Hematopoietic multipotent progenitor cell (in vitro differentiated cells): ENCODE measurements around the gene PCP4. TPM values are rescaled to one million over a fixed set of nuclear protein-coding genes. Genes with fewer than 3 reads are reported as not detected.

ENCODE experiments used
- DNase-seq, 3 donors: peaks; one replicate each; pipeline ENCODE4 v3.0.0-alpha.2; 2011 to 2015; ENCODE audit warnings: low read depth in 2 of 3, low spot score in 2 of 3
- total RNA-seq: library from RNA; depleted of rRNA; stranded (reverse); fragments of >200 nt; gene quantifications from one replicate; pipeline ENCODE4 v1.2.3, GENCODE V29; 2012

The PCP4 gene
- total RNA-seq, 1 donor: not detected

DNA sequence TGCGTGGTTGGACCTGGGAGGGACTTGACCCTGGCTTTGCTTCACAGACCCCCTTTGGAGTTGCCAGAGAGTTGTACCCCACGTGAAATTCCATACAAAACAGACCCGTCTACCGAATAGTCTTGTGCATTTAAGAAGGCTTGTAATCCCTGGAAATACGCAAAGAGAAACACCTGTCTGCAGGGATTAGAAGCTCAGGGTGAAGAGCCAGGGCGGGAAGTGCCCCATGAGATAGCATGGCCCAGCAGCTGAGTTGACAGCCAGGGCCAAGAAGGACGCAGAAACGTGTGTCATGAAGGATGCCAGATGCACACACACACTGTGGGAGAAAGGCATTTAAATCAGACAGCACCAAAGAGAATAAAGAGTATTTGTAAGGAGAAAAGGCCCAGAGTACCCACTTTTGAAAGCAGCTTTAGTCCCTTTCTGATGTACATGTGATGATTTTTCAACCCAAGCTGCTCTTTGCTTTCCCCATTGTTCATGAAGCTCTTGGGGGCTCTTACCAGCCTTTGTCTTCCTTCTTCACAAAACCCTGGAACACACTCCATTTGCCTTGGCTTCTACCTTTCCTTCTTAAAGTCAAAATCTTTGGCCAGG lies 46.6 kb downstream of the PCP4 start:
- DNase-seq: no peak

- no peak for DNase-seq
Measured at GRCh38 chr21:39915881-39916280, 48.6 kb downstream of the PCP4 start.

DNA sequence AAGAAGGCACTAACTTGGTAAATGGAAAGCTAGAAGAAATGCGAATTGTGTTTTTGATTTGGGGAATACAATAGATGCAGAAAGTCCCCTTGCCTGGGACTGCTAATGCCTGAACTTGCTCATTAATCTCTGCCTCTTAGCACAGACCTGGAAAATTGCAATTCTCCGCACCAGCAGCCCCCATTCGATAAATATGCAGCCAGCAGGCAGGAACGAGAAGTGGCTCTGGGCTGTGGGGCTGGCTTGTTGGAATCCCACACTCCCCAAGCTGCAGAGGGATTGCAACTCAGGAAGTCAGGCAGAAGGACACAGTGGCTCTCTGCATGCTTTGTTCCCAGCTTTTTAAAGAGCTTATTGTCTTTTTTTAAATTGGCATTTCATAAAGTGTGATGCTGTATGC lies 51.3 kb downstream of the PCP4 start:
- DNase-seq: no peak

DNA sequence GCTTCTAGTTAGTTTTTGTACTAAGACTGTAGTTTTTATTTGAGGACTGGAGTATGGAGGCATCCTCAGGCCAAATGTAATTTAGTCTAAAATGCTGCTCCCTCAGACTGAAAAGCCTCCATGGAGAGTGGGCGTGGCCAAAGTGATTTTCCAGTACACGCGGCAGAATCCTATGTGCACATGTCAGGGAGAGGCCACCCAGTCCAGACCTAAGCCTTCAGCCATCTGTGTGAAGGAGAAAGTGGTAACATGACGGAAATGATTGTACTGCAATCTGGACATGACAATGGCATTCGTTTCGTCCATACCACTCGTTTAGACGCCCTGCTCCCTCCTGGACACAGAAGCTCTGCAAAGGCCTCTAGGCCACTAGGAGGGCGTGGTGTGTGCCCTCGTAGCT lies 56.2 kb downstream of the PCP4 start:
- DNase-seq: no peak

DNA sequence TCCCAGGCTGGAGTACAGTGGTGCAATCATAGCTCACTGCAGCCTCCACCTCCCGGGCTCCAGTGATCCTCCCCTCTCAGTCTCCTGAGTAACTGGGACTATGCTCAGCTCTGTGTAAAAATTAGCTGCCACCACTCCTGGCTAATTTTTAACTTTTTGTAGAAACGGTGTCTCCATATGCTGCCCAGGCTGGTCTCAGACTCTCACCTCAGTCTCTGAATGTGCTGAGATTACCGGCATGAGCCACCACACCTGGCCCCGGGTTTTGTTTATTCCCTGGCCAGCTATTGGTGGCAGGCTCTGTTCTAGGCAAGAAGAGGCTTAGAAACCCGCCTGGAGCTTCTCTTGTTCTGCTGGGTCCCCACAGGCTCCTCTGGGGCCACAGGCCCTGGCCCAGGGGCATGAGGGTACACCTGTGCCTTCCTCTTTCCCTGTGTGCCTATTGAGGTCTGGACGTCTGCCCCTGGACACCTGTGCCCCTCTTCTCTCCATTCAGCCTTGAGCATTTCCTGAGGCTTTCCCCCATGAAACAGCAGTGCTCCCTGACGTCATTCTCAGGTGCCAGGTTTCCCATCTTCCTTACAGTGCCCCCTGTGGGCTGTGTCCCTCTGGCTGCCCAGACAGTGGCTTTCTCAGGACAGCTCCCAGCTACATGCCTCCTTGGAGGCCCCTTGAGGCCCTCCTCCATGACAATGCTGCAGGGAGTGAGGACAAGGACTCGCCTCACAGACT lies 57.5 kb downstream of the PCP4 start:
- no peak for DNase-seq

GRCh38 chr21:39927304-39927886 lies 60.2 kb downstream of the PCP4 start:
- no peak for DNase-seq

- DNase-seq: no peak
Measured at GRCh38 chr21:39932335-39932734, 65.1 kb downstream of the PCP4 start.

- no peak for DNase-seq
Measured at GRCh38 chr21:39934895-39935294, 67.7 kb downstream of the PCP4 start.

- DNase-seq: no peak
Measured at GRCh38 chr21:39935716-39936115, 68.5 kb downstream of the PCP4 start.

GRCh38 chr21:39938086-39938625 lies 70.9 kb downstream of the PCP4 start:
- DNase-seq: no peak

DNA sequence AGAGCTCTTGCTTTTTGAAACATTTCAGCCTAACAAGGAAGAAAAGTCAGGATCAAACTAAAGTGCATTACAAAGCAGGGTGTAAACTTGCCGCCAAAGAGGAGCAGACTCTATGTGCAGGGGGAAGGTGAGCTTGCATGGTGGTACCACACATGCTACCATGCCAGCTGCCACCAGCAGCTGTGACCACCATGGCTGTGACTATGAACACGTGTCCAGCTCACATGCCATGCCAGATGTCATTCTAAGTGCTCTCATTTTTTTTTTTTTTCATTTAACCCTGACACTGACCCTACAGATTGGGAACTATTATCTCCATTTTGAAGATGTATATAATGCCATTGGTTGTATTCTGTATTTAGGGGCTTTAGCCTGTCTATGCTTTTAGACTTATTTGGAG lies 79.0 kb downstream of the PCP4 start:
- no peak for DNase-seq

DNA sequence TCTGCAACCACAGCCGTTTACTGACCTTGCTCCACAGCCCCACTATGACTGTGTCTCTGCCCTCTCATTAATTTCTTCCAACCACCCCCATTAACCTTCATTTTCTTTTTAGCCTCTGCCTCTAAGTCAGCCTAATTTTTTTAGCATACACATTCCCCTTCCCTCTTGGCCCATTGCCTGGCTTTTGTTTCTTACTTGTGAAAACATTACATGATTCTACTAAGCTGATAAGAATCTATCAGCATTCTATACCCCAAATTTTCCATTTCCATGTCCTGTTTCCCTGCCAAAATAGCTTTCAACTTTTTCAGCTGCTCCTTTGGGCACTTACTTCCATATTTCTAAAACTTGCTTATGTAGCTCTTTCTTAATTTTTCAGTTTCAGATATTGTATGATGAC lies 79.8 kb downstream of the PCP4 start:
- DNase-seq: no peak

- DNase-seq: no peak
Measured at GRCh38 chr21:39951183-39952101, 84.2 kb downstream of the PCP4 start.

DNA sequence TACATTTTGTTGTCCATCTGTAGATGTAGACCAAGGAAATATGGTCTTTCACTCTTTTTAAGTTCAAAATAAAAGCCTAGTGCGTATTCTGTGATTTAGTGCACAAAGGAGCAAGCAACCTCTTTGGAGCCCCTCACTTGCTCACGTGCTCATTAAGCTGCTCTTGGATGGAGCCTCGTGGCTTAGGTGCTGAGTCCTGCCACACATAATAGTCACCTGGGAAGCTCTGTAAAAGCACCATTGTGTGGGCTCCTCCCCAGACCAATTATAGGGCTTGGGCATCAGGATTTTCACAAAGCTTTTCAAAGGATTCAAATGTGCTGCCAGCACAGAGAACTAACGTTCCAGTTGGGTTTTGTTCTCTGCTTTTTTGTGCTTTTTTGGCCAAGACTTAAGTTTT lies 85.0 kb downstream of the PCP4 start:
- no peak for DNase-seq

GRCh38 chr21:39954570-39954969 lies 87.3 kb downstream of the PCP4 start:
- no peak for DNase-seq

DNA sequence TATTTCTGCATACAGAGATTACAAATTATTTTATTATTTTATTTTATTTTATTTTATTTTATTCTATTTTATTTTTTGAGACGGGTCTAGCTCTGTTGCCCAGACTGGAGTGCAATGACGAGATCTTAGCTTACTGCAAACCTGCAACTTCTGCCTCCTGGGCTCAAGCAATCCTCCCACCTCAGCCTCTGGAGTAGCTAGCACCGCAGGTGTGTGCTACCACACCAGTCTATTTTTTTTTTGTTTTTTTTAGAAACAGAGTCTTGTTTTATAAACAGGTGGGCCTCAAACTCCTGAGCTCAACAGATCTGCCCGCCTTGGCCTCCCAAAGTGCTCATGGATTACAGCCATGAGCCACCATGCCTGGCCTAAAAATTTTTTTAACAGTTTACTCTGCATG lies 88.1 kb downstream of the PCP4 start:
- DNase-seq: no peak

GRCh38 chr21:39956586-39956985 lies 89.3 kb downstream of the PCP4 start:
- DNase-seq: no peak

GRCh38 chr21:39958731-39959130 lies 91.5 kb downstream of the PCP4 start:
- DNase-seq: no peak

DNA sequence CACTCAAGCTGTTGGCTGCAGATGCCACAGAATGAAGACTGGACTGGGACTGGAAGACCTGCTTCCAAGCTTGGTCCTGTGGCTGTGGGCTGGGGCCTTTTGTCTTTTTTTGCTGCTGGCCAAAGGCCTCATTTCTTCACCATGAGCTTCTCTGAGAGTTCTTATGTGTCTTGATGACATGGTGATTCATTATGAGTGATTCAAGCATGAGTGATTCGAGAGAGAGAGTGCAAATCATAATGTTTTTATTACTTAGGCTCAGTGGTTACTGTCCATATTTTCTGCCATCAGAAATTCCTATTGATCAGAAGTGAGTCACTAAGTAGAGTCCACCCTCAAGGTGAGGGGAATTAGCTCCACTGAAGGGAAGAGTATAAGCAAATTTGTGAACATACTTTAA lies 94.0 kb downstream of the PCP4 start:
- DNase-seq: no peak

GRCh38 chr21:39965026-39965425 lies 97.8 kb downstream of the PCP4 start:
- DNase-seq: no peak

- no peak for DNase-seq
Measured at GRCh38 chr21:39966786-39967185, 99.5 kb downstream of the PCP4 start.
